H9 (cell line): ENCODE results near the gene ACOXL. TPM values are rescaled to one million over a fixed set of nuclear protein-coding genes. Genes with fewer than 3 reads are reported as not detected.

Source experiments
- DNase-seq: peaks from one replicate; pipeline ENCODE4 v3.0.0-alpha.2; 2017
- H2AFZ ChIP-seq: one replicate; pipeline ENCODE4 v1.6.1; 2013; ENCODE audit warnings: mild to moderate bottlenecking, low read length, control low read depth, moderate library complexity
- H2AK5ac ChIP-seq: 2 replicates; pipeline ENCODE4 v1.6.1; 2013; ENCODE audit warnings: low read length, control low read depth, mixed read lengths; ENCODE audit not compliant: insufficient read length
- H2BK120ac ChIP-seq: one replicate; pipeline ENCODE4 v1.6.1; 2013; ENCODE audit warnings: low read depth, mild to moderate bottlenecking, low read length, control low read depth, inconsistent platforms; ENCODE audit not compliant: poor library complexity, severe bottlenecking
- H2BK12ac ChIP-seq: 2 replicates; pipeline ENCODE4 v1.6.1; 2013; ENCODE audit warnings: low read length, control low read depth, mixed read lengths, low read depth; ENCODE audit not compliant: insufficient read length
- H2BK15ac ChIP-seq: 2 replicates; pipeline ENCODE4 v1.6.1; 2013; ENCODE audit warnings: low read depth, low read length, control low read depth
- H2BK20ac ChIP-seq: one replicate; pipeline ENCODE4 v1.6.1; 2013; ENCODE audit warnings: low read depth, mild to moderate bottlenecking, low read length, control low read depth, inconsistent platforms; ENCODE audit not compliant: poor library complexity, severe bottlenecking
- H2BK5ac ChIP-seq: 2 replicates; pipeline ENCODE4 v1.6.1; 2013; ENCODE audit warnings: low read length, control low read depth, mixed read lengths; ENCODE audit not compliant: insufficient read length
- H3K14ac ChIP-seq: 2 replicates; pipeline ENCODE4 v1.6.1; 2013; ENCODE audit warnings: low read length, control low read depth; ENCODE audit not compliant: insufficient read depth
- H3K18ac ChIP-seq: 2 replicates; pipeline ENCODE4 v1.6.1; 2013; ENCODE audit warnings: low read depth, mild to moderate bottlenecking, mixed read lengths, low read length, control low read depth; ENCODE audit not compliant: insufficient read length
- H3K23ac ChIP-seq: 2 replicates; pipeline ENCODE4 v1.6.1; 2013; ENCODE audit warnings: low read length, control low read depth, mixed read lengths, low read depth; ENCODE audit not compliant: insufficient read length
- H3K23me2 ChIP-seq: 2 replicates; pipeline ENCODE4 v1.6.1; 2013; ENCODE audit warnings: low read depth, mild to moderate bottlenecking, mixed read lengths, low read length, control low read depth; ENCODE audit not compliant: insufficient read length, poor library complexity, severe bottlenecking
- H3K27ac ChIP-seq: 2 replicates; pipeline ENCODE4 v1.5.1; 2013; ENCODE audit warnings: low read length, control low read depth, mixed read lengths, low read depth; ENCODE audit not compliant: insufficient read length
- H3K27me3 ChIP-seq: 2 replicates; pipeline ENCODE4 v1.6.1; 2013; ENCODE audit warnings: low read length, control low read depth, inconsistent platforms; ENCODE audit not compliant: insufficient read depth
- H3K4ac ChIP-seq: 2 replicates; pipeline ENCODE4 v1.6.1; 2013; ENCODE audit warnings: low read depth, mild to moderate bottlenecking, control low read depth, inconsistent platforms, low read length, moderate library complexity
- H3K4me1 ChIP-seq: 2 replicates; pipeline ENCODE4 v1.6.1; 2013; ENCODE audit warnings: low read length, control low read depth, inconsistent platforms; ENCODE audit not compliant: insufficient read depth
- H3K4me2 ChIP-seq: 2 replicates; pipeline ENCODE4 v1.6.1; 2013; ENCODE audit warnings: low read length, control low read depth, mixed read lengths; ENCODE audit not compliant: insufficient read length, insufficient read depth
- H3K56ac ChIP-seq: 2 replicates; pipeline ENCODE4 v1.6.1; 2013; ENCODE audit warnings: low read depth, mild to moderate bottlenecking, mixed read lengths, low read length, control low read depth; ENCODE audit not compliant: insufficient read length
- H3K79me1 ChIP-seq: 2 replicates; pipeline ENCODE4 v1.6.1; 2013; ENCODE audit warnings: low read depth, mild to moderate bottlenecking, moderate library complexity, low read length, control low read depth, inconsistent platforms; ENCODE audit not compliant: insufficient read depth, poor library complexity, severe bottlenecking
- H3K79me2 ChIP-seq: 2 replicates; pipeline ENCODE4 v1.6.1; 2013; ENCODE audit warnings: low read length, control low read depth, inconsistent platforms; ENCODE audit not compliant: insufficient read depth
- H3K9ac ChIP-seq: 2 replicates; pipeline ENCODE4 v1.6.1; 2013; ENCODE audit warnings: low read length, control low read depth, mixed read lengths; ENCODE audit not compliant: insufficient read length; ENCODE audit errors: extremely low read depth
- H3K9me3 ChIP-seq: one replicate; pipeline ENCODE4 v1.6.1; 2013; ENCODE audit warnings: low read depth, low read length, inconsistent platforms; ENCODE audit not compliant: control insufficient read depth
- H3T11ph ChIP-seq: one replicate; pipeline ENCODE4 v1.6.1; 2013; ENCODE audit warnings: mild to moderate bottlenecking, low read length, control low read depth, inconsistent platforms
- H4K20me1 ChIP-seq: one replicate; pipeline ENCODE4 v1.6.1; 2013; ENCODE audit not compliant: control insufficient read depth, insufficient read length, insufficient read depth
- H4K5ac ChIP-seq: 2 replicates; pipeline ENCODE4 v1.6.1; 2013; ENCODE audit warnings: low read depth, mild to moderate bottlenecking, mixed read lengths, low read length, control low read depth; ENCODE audit not compliant: insufficient read length
- H4K8ac ChIP-seq: replicated peaks from 2 replicates; pipeline ENCODE4 v1.6.1; 2013; ENCODE audit warnings: low read length, control low read depth, mixed read lengths, low read depth; ENCODE audit not compliant: insufficient read length
- H4K91ac ChIP-seq: 2 replicates; pipeline ENCODE4 v1.6.1; 2013; ENCODE audit warnings: low read depth, mild to moderate bottlenecking, moderate library complexity, mixed read lengths, low read length, control low read depth; ENCODE audit not compliant: insufficient read length
- H3K27ac Mint-ChIP-seq, 3 experiments: 2 replicates in 2 of 3; 3 replicates in 1 of 3; pipeline ENCODE4 v1.8.0; 2020 to 2021; ENCODE audit warnings: mixed read lengths in 3 of 3, mild to moderate bottlenecking in 1 of 3, moderate library complexity in 1 of 3
- H3K27me3 Mint-ChIP-seq: 2 replicates; pipeline ENCODE4 v1.8.0; 2021; ENCODE audit warnings: low read depth, mild to moderate bottlenecking, moderate library complexity, mixed read lengths
- H3K36me3 Mint-ChIP-seq, 3 experiments: 2 replicates in 2 of 3; 3 replicates in 1 of 3; pipeline ENCODE4 v1.8.0; 2020 to 2021; ENCODE audit warnings: low read depth in 3 of 3, mixed read lengths in 3 of 3; ENCODE audit not compliant: insufficient read depth in 1 of 3
- H3K4me1 Mint-ChIP-seq, 2 experiments: 2 replicates each; pipeline ENCODE4 v1.8.0; 2020; ENCODE audit warnings: mixed read lengths in 2 of 2
- H3K4me3 Mint-ChIP-seq, 2 experiments: 2 replicates in 1 of 2; 3 replicates in 1 of 2; pipeline ENCODE4 v1.8.0; 2020 to 2021; ENCODE audit warnings: mild to moderate bottlenecking in 2 of 2, mixed read lengths in 2 of 2, moderate library complexity in 1 of 2
- H3K9me3 Mint-ChIP-seq, 2 experiments: 2 replicates in 1 of 2; 3 replicates in 1 of 2; pipeline ENCODE4 v1.8.0; 2020; ENCODE audit warnings: mild to moderate bottlenecking in 2 of 2, mixed read lengths in 2 of 2, moderate library complexity in 1 of 2
- CTCF ChIP-seq: fragments of 200-600 bp; sonication (generic); conservative IDR thresholded peaks from 3 replicates; pipeline ENCODE4 v1.8.0; 2021; ENCODE audit warnings: antibody characterized with exemption, mild to moderate bottlenecking
- WGBS: extraction: QIAGEN DNeasy Blood & Tissue Kit; methylation state at CpG from one replicate; pipeline ENCODE4 v1.1.7; 2013; ENCODE audit warnings: missing lambda C conversion rate, low lambda C conversion rate, mixed read lengths; ENCODE audit not compliant: insufficient read length; ENCODE audit errors: extremely low coverage; 5-methylcytosine and 5-hydroxymethylcytosine counted together
- total RNA-seq: library from RNA; stranded (reverse); gene quantifications from 2 replicates; pipeline ENCODE4 v1.2.1, GENCODE V29; 2021

The ACOXL gene
- total RNA-seq, 1 experiment from 2014 or later, result 37.6 TPM

GRCh38 chr2:111039628-111040383 is 307.4 kb downstream of the ACOXL start:
- Mint-ChIP-seq H3K9me3 (0 out of 5 replicates have a peak, but pooled peaks cover 0 to 1% of the 10 kb centered on the region in 2 experiments), H3K36me3 (peaks cover 0 to 4% (median 2%) of the 10 kb centered on the region in 3 experiments; a peak in 3 of 7 replicates), H3K27ac (no peak overlapping the region; a peak in 1 of 7 replicates), H3K4me3 (no peak overlapping the region), H3K4me1 (peaks cover 0 to 5% of the 10 kb centered on the region in 2 experiments; a peak in 2 of 4 replicates), H3K27me3 (peaks cover 3% of the 10 kb centered on the region; the same call in 1 of the 2 replicates)
- no peak for DNase-seq
- no peak overlapping the region for H3K56ac ChIP-seq
- H3K4me2 ChIP-seq, result no peak overlapping the region
- no peak overlapping the region for H3K9ac ChIP-seq
- H2BK120ac ChIP-seq, result no peak overlapping the region
- no peak overlapping the region for H2AFZ ChIP-seq
- no peak overlapping the region for H2BK5ac ChIP-seq
- TF ChIP-seq CTCF, result no peak
- no peaks in the 10 kb centered on the region for H3K27me3 ChIP-seq
- H4K5ac ChIP-seq, result no peak overlapping the region
- no peak overlapping the region for H2BK15ac ChIP-seq
- no peak overlapping the region for H3K23ac ChIP-seq
- no peaks in the 10 kb centered on the region for H3K23me2 ChIP-seq
- H2AK5ac ChIP-seq, result no peak overlapping the region
- no CpG with 5 or more reads among the region's 5 CpGs for WGBS
- no peak overlapping the region for H4K8ac ChIP-seq
- no peaks in the 10 kb centered on the region for H4K20me1 ChIP-seq
- H3K4me1 ChIP-seq, result no peaks in the 10 kb centered on the region
- H3T11ph ChIP-seq, result no peak overlapping the region
- H3K4ac ChIP-seq, result no peak overlapping the region
- no peaks in the 10 kb centered on the region for H3K79me1 ChIP-seq
- no peak overlapping the region for H4K91ac ChIP-seq
- no peak overlapping the region for H3K27ac ChIP-seq
- H3K18ac ChIP-seq, result no peak overlapping the region
- H2BK20ac ChIP-seq, result no peak overlapping the region
- H2BK12ac ChIP-seq, result no peak overlapping the region
- H3K14ac ChIP-seq, result no peak overlapping the region
- no peaks in the 10 kb centered on the region for H3K9me3 ChIP-seq
- H3K79me2 ChIP-seq, result no peaks in the 10 kb centered on the region
